SJSA1 (cell line): ENCODE data around the gene GPBAR1. TPM values are rescaled to one million over a fixed set of nuclear protein-coding genes. Genes with fewer than 3 reads are reported as not detected.

Source experiments
- DNase-seq, 2 experiments: peaks; one replicate each; pipeline ENCODE4 v3.0.0-alpha.2; 2015 to 2020; ENCODE audit warnings: low spot score in 2 of 2, low read depth in 1 of 2
- H3K27ac ChIP-seq: fragments of 250-450 bp; sonication (Bioruptor Pico); 2 replicates; pipeline ENCODE4 v1.5.1; 2020; ENCODE audit warnings: mild to moderate bottlenecking, moderate library complexity
- H3K27me3 ChIP-seq: fragments of 250-450 bp; sonication (Bioruptor Pico); replicated peaks from 2 replicates; pipeline ENCODE4 v1.5.1; 2020; ENCODE audit warnings: mild to moderate bottlenecking, moderate library complexity
- H3K36me3 ChIP-seq: fragments of 250-450 bp; sonication (Bioruptor Pico); 2 replicates; pipeline ENCODE4 v1.5.1; 2020; ENCODE audit warnings: mild to moderate bottlenecking
- H3K4me1 ChIP-seq: fragments of 250-450 bp; sonication (Bioruptor Pico); replicated peaks from 2 replicates; pipeline ENCODE4 v1.6.1; 2021; ENCODE audit warnings: mild to moderate bottlenecking
- H3K4me3 ChIP-seq: fragments of 250-450 bp; sonication (Bioruptor Pico); 2 replicates; pipeline ENCODE4 v1.5.1; 2020; ENCODE audit warnings: mild to moderate bottlenecking
- H3K9me3 ChIP-seq: fragments of 250-450 bp; sonication (Bioruptor Pico); replicated peaks from 2 replicates; pipeline ENCODE4 v1.5.1; 2020; ENCODE audit warnings: mild to moderate bottlenecking
- total RNA-seq: library from RNA; depleted of rRNA; stranded (reverse); fragments of >200 nt; shearing (Covaris generic); gene quantifications from 2 replicates; pipeline ENCODE4 v1.2.3, GENCODE V29; 2014

GPBAR1 gene
- total RNA-seq, 1 experiment from 2014 or later = 0.89 TPM

- Histone ChIP-seq H3K4me1 (peaks cover 39% of the 10 kb centered on the region), H3K4me3 (no peak overlapping the region), H3K27ac (no peak overlapping the region), H3K9me3 (no peaks in the 10 kb centered on the region), H3K27me3 (no peaks in the 10 kb centered on the region), H3K36me3 (peaks cover 60% of the 10 kb centered on the region)
- no peak for DNase-seq
Measured at GRCh38 chr2:218256612-218257350, 4.0 kb upstream of the GPBAR1 start.

GRCh38 chr2:218257390-218257981 is 3.3 kb upstream of the GPBAR1 start:
- Histone ChIP-seq H3K9me3 (no peaks in the 10 kb centered on the region), H3K4me1 (peaks cover 43% of the 10 kb centered on the region), H3K27ac (no peak overlapping the region), H3K36me3 (peaks cover 58% of the 10 kb centered on the region), H3K4me3 (no peak overlapping the region), H3K27me3 (no peaks in the 10 kb centered on the region)
- DNase-seq = no peak

GRCh38 chr2:218259099-218259961 is 1.5 kb upstream of the GPBAR1 start:
- H3K27me3 ChIP-seq = no peaks in the 10 kb centered on the region
- H3K36me3 ChIP-seq = peaks cover 58% of the 10 kb centered on the region
- peaks cover 61% of the 10 kb centered on the region for H3K4me1 ChIP-seq
- DNase-seq = peak; percentile 61 to 73
- H3K27ac ChIP-seq = peak overlapping the region; percentile 4; the same call in 1 of the 2 replicates
- H3K4me3 ChIP-seq = no peak overlapping the region
- H3K9me3 ChIP-seq = no peaks in the 10 kb centered on the region

- no peak overlapping the region for H3K4me3 ChIP-seq
- H3K36me3 ChIP-seq = peaks cover 58% of the 10 kb centered on the region
- DNase-seq = no peak
- H3K27ac ChIP-seq = no peak overlapping the region
- H3K9me3 ChIP-seq = no peaks in the 10 kb centered on the region
- H3K4me1 ChIP-seq = peaks cover 68% of the 10 kb centered on the region
- no peaks in the 10 kb centered on the region for H3K27me3 ChIP-seq
Measured at GRCh38 chr2:218260166-218260565, 649 bp upstream of the GPBAR1 start.

GRCh38 chr2:218261423-218262236 is 815 bp downstream of the GPBAR1 start:
- no peaks in the 10 kb centered on the region for H3K9me3 ChIP-seq
- H3K4me3 ChIP-seq = no peak overlapping the region
- peaks cover 58% of the 10 kb centered on the region for H3K36me3 ChIP-seq
- no peaks in the 10 kb centered on the region for H3K27me3 ChIP-seq
- H3K27ac ChIP-seq = no peak overlapping the region
- peaks cover 68% of the 10 kb centered on the region for H3K4me1 ChIP-seq
- DNase-seq = no peak

- Histone ChIP-seq H3K36me3 (peaks cover 59% of the 10 kb centered on the region), H3K9me3 (no peaks in the 10 kb centered on the region), H3K4me1 (peaks cover 68% of the 10 kb centered on the region), H3K4me3 (no peak overlapping the region), H3K27me3 (no peaks in the 10 kb centered on the region), H3K27ac (no peak overlapping the region)
- DNase-seq = no peak
Measured at GRCh38 chr2:218262237-218262600, 1.4 kb downstream of the GPBAR1 start.

DNA sequence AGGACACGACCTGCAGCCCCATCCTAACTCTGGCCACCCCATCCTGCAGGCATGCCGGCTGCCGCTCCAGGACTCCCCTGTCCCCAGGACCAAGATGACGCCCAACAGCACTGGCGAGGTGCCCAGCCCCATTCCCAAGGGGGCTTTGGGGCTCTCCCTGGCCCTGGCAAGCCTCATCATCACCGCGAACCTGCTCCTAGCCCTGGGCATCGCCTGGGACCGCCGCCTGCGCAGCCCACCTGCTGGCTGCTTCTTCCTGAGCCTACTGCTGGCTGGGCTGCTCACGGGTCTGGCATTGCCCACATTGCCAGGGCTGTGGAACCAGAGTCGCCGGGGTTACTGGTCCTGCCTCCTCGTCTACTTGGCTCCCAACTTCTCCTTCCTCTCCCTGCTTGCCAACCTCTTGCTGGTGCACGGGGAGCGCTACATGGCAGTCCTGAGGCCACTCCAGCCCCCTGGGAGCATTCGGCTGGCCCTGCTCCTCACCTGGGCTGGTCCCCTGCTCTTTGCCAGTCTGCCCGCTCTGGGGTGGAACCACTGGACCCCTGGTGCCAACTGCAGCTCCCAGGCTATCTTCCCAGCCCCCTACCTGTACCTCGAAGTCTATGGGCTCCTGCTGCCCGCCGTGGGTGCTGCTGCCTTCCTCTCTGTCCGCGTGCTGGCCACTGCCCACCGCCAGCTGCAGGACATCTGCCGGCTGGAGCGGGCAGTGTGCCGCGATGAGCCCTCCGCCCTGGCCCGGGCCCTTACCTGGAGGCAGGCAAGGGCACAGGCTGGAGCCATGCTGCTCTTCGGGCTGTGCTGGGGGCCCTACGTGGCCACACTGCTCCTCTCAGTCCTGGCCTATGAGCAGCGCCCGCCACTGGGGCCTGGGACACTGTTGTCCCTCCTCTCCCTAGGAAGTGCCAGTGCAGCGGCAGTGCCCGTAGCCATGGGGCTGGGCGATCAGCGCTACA is 2.1 kb downstream of the GPBAR1 start:
- peak overlapping the region; percentile 87 for H3K27ac ChIP-seq
- no peaks in the 10 kb centered on the region for H3K9me3 ChIP-seq
- no peak for DNase-seq
- H3K36me3 ChIP-seq = peaks cover 62% of the 10 kb centered on the region
- H3K27me3 ChIP-seq = no peaks in the 10 kb centered on the region
- H3K4me3 ChIP-seq = 0 out of 2 replicates have a peak overlapping the region, but pooled peaks have one; percentile 7
- peaks cover 64% of the 10 kb centered on the region for H3K4me1 ChIP-seq

GRCh38 chr2:218263817-218264641 is 3.2 kb downstream of the GPBAR1 start:
- peaks cover 59% of the 10 kb centered on the region for H3K4me1 ChIP-seq
- peak overlapping the region; percentile 7; the same call in 1 of the 2 replicates for H3K4me3 ChIP-seq
- H3K9me3 ChIP-seq = no peaks in the 10 kb centered on the region
- peak; percentile 78 to 84 for DNase-seq
- H3K36me3 ChIP-seq = peaks cover 67% of the 10 kb centered on the region
- peak overlapping the region; percentile 87 for H3K27ac ChIP-seq
- H3K27me3 ChIP-seq = no peaks in the 10 kb centered on the region

DNA sequence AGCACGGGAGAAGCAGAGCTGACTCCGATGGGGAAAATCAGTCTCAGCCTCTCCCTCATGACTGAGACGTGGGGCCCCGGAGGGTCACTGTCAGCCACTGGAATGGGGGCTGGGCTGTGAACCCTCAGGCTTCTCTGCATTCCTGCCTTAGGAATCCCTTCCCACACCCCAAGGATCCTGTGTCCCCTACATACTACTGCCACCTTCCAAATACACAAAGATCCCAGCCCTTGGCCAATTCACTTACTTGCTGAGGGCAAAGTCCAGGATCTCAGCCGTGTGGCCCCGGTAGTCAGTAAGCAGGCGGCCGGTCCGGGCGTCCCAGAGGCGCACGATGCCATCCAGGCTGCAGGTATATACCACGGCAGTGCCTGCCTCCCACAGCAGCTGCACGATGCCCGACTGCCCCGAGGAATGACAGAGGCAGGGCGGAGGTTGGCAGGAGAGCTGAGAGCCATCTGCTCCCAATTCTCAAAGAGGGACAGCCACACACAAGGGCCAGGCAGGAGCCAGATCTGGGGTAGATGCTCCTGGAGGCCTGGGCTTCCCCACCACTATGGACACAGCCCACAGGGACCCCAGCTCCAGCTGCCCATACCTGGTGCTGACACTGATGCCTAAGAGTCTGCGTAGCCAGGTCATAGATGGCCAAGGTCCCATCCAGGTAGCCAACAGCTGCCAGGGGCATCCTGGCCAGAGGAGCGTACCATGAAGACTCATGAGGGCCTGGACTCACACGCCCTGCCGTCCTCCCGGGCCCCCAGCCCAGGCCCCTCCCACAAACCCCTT is 4.2 kb downstream of the GPBAR1 start:
- Histone ChIP-seq H3K36me3 (peaks cover 71% of the 10 kb centered on the region), H3K27me3 (no peaks in the 10 kb centered on the region), H3K4me3 (no peak overlapping the region), H3K9me3 (no peaks in the 10 kb centered on the region), H3K27ac (peak overlapping the region; percentile 87), H3K4me1 (peaks cover 52% of the 10 kb centered on the region)
- no peak for DNase-seq

DNA sequence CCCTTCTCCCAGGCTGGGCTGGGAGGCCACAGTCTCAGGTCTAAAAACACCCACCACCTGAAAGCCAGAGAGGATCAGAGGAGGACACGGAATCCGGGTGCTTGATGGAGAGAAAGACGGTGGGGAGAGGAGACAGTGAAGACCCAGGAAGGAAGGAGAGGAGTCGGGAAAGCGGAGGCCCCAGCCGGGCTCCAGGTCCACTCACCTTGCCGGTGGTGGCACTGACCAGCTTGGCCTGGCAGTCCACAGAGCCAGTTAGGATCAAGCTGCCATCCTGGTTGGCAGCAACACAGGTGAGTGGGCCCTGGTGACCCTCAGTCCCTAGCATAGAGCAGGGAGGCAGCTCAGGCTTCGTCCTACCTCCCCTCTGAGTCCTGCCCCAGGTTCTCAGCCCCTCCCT is 4.8 kb downstream of the GPBAR1 start:
- Histone ChIP-seq H3K4me1 (peaks cover 45% of the 10 kb centered on the region), H3K36me3 (peaks cover 71% of the 10 kb centered on the region), H3K27me3 (no peaks in the 10 kb centered on the region), H3K27ac (no peak overlapping the region), H3K4me3 (no peak overlapping the region), H3K9me3 (no peaks in the 10 kb centered on the region)
- no peak for DNase-seq

DNA sequence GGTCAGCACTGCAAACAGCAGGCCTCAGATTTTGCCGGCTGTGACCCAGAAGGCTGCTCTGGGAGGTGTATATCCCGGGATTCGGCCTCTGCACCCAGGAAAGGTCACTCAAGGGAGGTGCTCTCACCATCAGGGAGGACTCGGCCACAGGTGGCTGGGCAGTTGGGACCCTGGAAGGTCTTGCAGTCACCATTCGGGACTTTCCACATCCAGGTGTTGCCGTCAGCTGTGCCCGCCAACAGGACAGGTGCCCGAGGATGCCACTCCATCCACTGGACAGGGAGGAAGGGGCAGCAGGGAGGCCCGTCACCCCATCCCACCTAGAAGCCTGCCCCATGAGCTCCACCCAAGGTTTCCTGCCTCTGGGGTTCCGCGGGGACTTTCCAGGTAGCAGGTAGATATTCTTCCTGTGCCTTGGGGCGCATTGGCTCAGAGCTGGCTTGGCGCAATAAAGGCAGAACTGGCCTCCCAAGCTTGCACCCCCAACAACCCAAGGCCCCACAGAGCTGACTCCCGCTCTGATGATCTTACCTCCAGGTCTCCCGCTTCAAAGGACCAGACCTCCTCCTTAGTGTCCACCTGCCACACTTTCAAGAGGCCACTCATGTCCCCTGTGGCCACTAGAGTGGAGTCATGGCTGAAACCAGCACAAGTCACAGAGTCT is 5.6 kb downstream of the GPBAR1 start:
- no peak for DNase-seq
- Histone ChIP-seq H3K27me3 (no peaks in the 10 kb centered on the region), H3K36me3 (peaks cover 71% of the 10 kb centered on the region), H3K4me3 (no peak overlapping the region), H3K9me3 (no peaks in the 10 kb centered on the region), H3K27ac (no peak overlapping the region), H3K4me1 (peaks cover 42% of the 10 kb centered on the region)
